ENCODE data around the gene ST3GAL5. TPM values are rescaled to one million over a fixed set of nuclear protein-coding genes. Genes with fewer than 3 reads are reported as not detected.

Gene ST3GAL5
- total and polyA plus RNA-seq, 4 experiments from 2014 or later, result 8.0 to 41.7 (median 25.2) TPM

DNA sequence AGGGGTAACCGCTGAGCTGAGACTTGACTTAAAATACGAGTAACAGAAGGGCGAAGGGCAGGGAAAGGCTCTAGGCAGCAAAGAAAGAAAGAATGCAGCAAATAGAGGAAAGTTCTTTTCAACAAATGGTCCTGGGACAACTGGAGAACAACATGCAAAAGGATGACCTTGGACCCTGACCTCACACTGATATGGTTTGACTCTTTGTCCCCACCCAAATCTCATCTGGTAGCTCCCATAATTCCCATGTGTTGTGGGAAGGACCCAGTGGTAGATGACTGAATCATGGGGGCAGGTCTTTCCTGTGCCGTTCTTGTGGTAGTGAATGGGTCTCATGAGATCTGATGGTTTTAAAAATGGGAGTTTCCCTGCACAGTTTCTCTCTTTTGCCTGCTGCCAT is 33.9 kb downstream of the ST3GAL5 start:
- Histone ChIP-seq H3K9me3 (ENCODE audit: control insufficient read depth in 1 of 2, low read length in 2 of 2) (no peaks in the 10 kb centered on the region), H3K4me3 (ENCODE audit: low read length in 2 of 2) (no peak overlapping the region), H3K27ac (ENCODE audit: low read depth, low read length) (peak overlapping the region; percentile 84), H3K27me3 (ENCODE audit: insufficient read depth, low read length) (no peaks in the 10 kb centered on the region), H3K4me1 (ENCODE audit: insufficient read depth, low read length) (peaks cover 65% of the 10 kb centered on the region), H3K36me3 (ENCODE audit: insufficient read depth, low read length) (peaks cover 3% of the 10 kb centered on the region)
- Mint-ChIP-seq H3K4me3 (peak overlapping the region; percentile 17 to 92 (median 74)), H3K36me3 (peaks cover 40 to 43% of the 10 kb centered on the region in 2 donors), H3K27me3 (no peaks in the 10 kb centered on the region), H3K9me3 (peaks cover 0 to 2% (median 0%) of the 10 kb centered on the region in 8 donors), H3K27ac (peak overlapping the region; percentile 98 to 100 (median 100)), H3K4me1 (peaks cover 63 to 87% (median 72%) of the 10 kb centered on the region in 4 donors)
- DNase-seq, result peak in 1 of 5 donors; percentile 45
- POLR2A ChIA-PET (ENCODE audit: partially characterized antibody), result interaction anchor here (1.0 to 6.9 kb wide), 9 partner anchors 11 to 596 kb away, joined by 3 to 140 read pairs (median 13); partner anchors contain the start of genes KDM3A and ST3GAL5
- CTCF ChIA-PET (ENCODE audit: partially characterized antibody), result interaction anchor here (1.2 to 8.8 kb wide), 6 partner anchors 9 to 224 kb away, joined by 3 to 96 read pairs (median 32); partner anchors contain the start of gene ST3GAL5
- intact Hi-C loops (cut with micrococcal nuclease), result no loop called here

DNA sequence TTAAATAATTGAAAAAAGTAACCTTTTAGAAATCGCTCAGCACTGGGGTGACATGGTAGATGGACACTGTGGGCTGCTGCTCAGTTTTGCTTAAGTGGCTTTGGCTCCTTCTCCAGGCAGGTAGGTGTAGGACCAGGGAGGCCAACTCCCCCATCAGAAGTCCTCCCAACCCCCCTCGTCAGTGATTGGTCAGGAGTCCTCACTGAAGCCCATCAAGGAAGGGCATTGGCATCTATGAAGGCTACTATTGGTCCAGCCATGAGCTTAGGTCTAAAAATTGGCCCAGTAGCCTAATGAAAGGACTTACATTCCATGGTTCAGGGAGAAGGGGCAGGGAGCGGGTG is 34.7 kb downstream of the ST3GAL5 start:
- Histone ChIP-seq H3K4me1 (ENCODE audit: insufficient read depth, low read length) (peaks cover 70% of the 10 kb centered on the region), H3K36me3 (ENCODE audit: insufficient read depth, low read length) (peaks cover 1% of the 10 kb centered on the region), H3K4me3 (ENCODE audit: low read length in 2 of 2) (peak overlapping the region; percentile 48 to 63), H3K27me3 (ENCODE audit: insufficient read depth, low read length) (no peaks in the 10 kb centered on the region), H3K9me3 (ENCODE audit: control insufficient read depth in 1 of 2, low read length in 2 of 2) (no peaks in the 10 kb centered on the region), H3K27ac (ENCODE audit: low read depth, low read length) (peak overlapping the region; percentile 84)
- CTCF ChIA-PET (ENCODE audit: partially characterized antibody), result interaction anchor here (1.2 to 8.8 kb wide), 6 partner anchors 9 to 225 kb away, joined by 3 to 96 read pairs (median 32); partner anchors contain the start of gene ST3GAL5
- peak in 1 of 5 donors; percentile 42 for DNase-seq
- Mint-ChIP-seq H3K27me3 (no peaks in the 10 kb centered on the region), H3K4me1 (peaks cover 63 to 88% (median 73%) of the 10 kb centered on the region in 4 donors), H3K4me3 (peak overlapping the region; percentile 82 to 92 (median 86)), H3K36me3 (peaks cover 39% of the 10 kb centered on the region in 2 donors), H3K27ac (peak overlapping the region; percentile 98 to 100 (median 100)), H3K9me3 (peaks cover 0 to 2% (median 0%) of the 10 kb centered on the region in 8 donors)
- intact Hi-C loops (cut with micrococcal nuclease), result no loop called here
- POLR2A ChIA-PET (ENCODE audit: partially characterized antibody), result interaction anchor here (1.0 to 6.9 kb wide), 19 partner anchors 8 to 597 kb away, joined by 3 to 140 read pairs (median 10); partner anchors contain the start of genes KDM3A, POLR1A, PTCD3 and ST3GAL5

DNA sequence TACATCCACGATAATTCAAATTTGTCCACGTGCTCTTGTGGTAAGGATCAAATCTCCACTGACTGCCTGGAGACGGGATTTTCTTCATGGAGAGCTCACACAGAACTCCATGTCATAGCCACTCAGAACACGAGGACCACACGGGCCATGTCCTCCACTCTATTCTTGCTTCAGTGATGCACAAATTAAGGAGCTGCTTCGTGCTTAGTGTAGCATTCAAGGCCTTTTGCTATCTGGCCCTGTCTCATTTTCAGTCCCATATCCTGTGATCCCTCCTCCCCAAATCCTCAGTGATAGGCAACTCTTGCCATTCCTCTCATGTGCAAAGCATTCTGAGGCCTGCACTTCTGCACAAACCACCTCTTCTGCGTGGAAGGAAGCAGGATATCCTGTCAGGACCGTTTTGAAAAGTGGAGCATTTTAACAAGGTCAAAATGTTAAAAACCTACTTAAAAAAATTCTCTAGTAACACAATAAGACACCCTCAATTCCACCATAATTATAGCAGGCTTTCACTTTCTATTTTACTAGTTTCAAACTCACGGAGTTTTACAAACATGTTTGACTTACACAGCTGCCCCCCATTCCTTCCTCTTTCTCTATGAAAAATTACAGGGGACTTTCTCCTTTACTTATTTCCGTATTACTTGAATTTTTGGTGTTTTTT is 35.2 kb downstream of the ST3GAL5 start:
- Mint-ChIP-seq H3K27me3 (no peaks in the 10 kb centered on the region), H3K4me1 (peaks cover 63 to 84% (median 72%) of the 10 kb centered on the region in 4 donors), H3K36me3 (peaks cover 34% of the 10 kb centered on the region in 2 donors), H3K9me3 (peaks cover 0 to 2% (median 0%) of the 10 kb centered on the region in 8 donors), H3K4me3 (peak overlapping the region; percentile 82 to 92 (median 86)), H3K27ac (peak overlapping the region; percentile 98 to 100 (median 100))
- no peaks in the 10 kb centered on the region for H3K36me3 ChIP-seq (ENCODE audit: insufficient read depth, low read length)
- H3K4me1 ChIP-seq (ENCODE audit: insufficient read depth, low read length), result peaks cover 75% of the 10 kb centered on the region
- H3K4me3 ChIP-seq (ENCODE audit: low read length in 2 of 2), result peak overlapping the region; percentile 48 to 63
- ChIA-PET CTCF (ENCODE audit: partially characterized antibody) (interaction anchor here (0.7 to 8.8 kb wide), 9 partner anchors 10 to 253 kb away, joined by 3 to 96 read pairs (median 9); partner anchors contain the start of genes POLR1A, PTCD3 and ST3GAL5), POLR2A (ENCODE audit: partially characterized antibody) (interaction anchor here (0.9 to 6.9 kb wide), 21 partner anchors 8 to 597 kb away, joined by 3 to 140 read pairs (median 7); partner anchors contain the start of genes KDM3A, POLR1A, PTCD3 and ST3GAL5)
- H3K27me3 ChIP-seq (ENCODE audit: insufficient read depth, low read length), result no peaks in the 10 kb centered on the region
- peak overlapping the region; percentile 84 for H3K27ac ChIP-seq (ENCODE audit: low read depth, low read length)
- no peaks in the 10 kb centered on the region for H3K9me3 ChIP-seq (ENCODE audit: control insufficient read depth in 1 of 2, low read length in 2 of 2)
- intact Hi-C loops (cut with micrococcal nuclease), result loop anchor here (1.0 kb wide), 4 partner anchors 8 to 185 kb away; no protein-coding TSS in a partner anchor
- peak; percentile 74 to 82 (median 75) for DNase-seq

DNA sequence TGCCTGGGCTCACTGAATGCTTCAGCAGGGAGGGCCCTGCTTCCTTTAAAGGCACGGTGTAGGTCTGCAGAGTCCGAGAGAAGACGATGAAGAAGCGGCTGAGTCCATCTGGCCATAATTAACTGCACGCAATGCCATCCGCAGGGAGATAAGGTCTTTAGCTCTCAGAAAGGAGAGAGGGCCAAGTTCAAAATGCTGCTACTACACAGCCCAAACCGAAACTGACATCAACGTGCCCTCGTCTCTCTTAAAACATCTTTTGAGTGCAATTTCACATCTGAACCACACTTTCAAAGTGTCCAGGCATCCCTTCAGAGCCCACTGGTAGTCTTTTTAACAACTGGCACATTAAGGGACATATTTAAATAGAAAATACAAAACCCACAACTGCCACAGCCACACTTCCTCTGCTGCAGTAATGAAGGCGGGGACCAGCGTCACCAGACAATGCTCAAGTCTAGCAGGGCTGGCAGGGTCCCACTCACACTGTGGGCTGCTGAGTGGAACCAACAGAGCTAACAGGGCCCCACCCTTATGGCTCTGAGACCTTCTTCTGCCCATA is 35.8 kb downstream of the ST3GAL5 start:
- Histone ChIP-seq H3K27ac (ENCODE audit: low read depth, low read length) (peak overlapping the region; percentile 84), H3K4me1 (ENCODE audit: insufficient read depth, low read length) (peaks cover 81% of the 10 kb centered on the region), H3K27me3 (ENCODE audit: insufficient read depth, low read length) (no peaks in the 10 kb centered on the region), H3K36me3 (ENCODE audit: insufficient read depth, low read length) (no peaks in the 10 kb centered on the region), H3K9me3 (ENCODE audit: control insufficient read depth in 1 of 2, low read length in 2 of 2) (no peaks in the 10 kb centered on the region), H3K4me3 (ENCODE audit: low read length in 2 of 2) (peak overlapping the region; percentile 34 to 48)
- Mint-ChIP-seq H3K4me3 (peak overlapping the region; percentile 82 to 92 (median 86)), H3K9me3 (peaks cover 0 to 2% (median 0%) of the 10 kb centered on the region in 8 donors), H3K27me3 (no peaks in the 10 kb centered on the region), H3K4me1 (peaks cover 67 to 87% (median 76%) of the 10 kb centered on the region in 4 donors), H3K36me3 (peaks cover 32 to 39% of the 10 kb centered on the region in 2 donors), H3K27ac (peak overlapping the region; percentile 98 to 100 (median 100))
- POLR2A ChIA-PET (ENCODE audit: partially characterized antibody), result interaction anchor here (0.9 to 6.9 kb wide), 20 partner anchors 8 to 588 kb away, joined by 3 to 140 read pairs (median 8); partner anchors contain the start of genes KDM3A, POLR1A, PTCD3 and ST3GAL5
- intact Hi-C loops (cut with micrococcal nuclease), result loop anchor here (1.0 kb wide), 4 partner anchors 8 to 185 kb away; no protein-coding TSS in a partner anchor
- peak; percentile 73 to 88 (median 74) for DNase-seq
- CTCF ChIA-PET (ENCODE audit: partially characterized antibody), result interaction anchor here (0.7 to 8.8 kb wide), 9 partner anchors 10 to 253 kb away, joined by 3 to 96 read pairs (median 9); partner anchors contain the start of genes POLR1A, PTCD3 and ST3GAL5

DNA sequence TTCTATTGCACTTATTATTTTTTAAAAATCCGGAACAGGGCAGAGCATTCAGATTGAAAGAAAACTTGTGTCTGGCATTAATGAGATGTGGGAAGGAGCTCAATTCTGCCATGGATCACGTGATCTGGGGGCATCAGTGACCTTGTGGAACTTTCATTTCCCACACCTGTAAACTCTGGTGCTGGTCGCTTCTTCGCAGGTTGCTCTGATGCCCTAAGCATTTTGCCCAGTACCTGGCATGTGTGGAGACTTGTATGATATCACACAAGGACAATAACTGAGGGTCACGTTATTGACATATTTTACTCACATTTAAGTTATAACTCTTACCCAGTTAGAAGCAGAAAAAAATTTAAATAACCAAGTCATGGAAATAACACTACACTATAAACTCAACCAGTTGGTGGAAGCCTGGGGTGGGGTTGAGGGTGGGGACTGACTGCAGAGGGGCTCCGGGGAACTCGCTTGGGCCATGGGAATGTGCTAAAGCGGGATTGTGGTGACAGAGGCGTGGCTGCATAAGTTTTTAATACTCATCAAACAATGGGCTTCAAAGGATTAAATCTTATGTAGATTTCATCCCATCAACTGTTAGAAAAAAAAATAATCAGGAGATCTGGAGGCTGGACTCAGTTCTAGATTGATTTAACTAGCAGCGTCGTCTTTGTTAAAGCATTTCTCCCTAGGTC is 36.5 kb downstream of the ST3GAL5 start:
- no peak for DNase-seq
- H3K4me3 ChIP-seq (ENCODE audit: low read length in 2 of 2), result peak overlapping the region; percentile 34 to 48
- H3K9me3 ChIP-seq (ENCODE audit: control insufficient read depth in 1 of 2, low read length in 2 of 2), result no peaks in the 10 kb centered on the region
- peaks cover 1% of the 10 kb centered on the region for H3K36me3 ChIP-seq (ENCODE audit: insufficient read depth, low read length)
- intact Hi-C loops (cut with micrococcal nuclease), result no loop called here
- H3K4me1 ChIP-seq (ENCODE audit: insufficient read depth, low read length), result peaks cover 85% of the 10 kb centered on the region
- no peaks in the 10 kb centered on the region for H3K27me3 ChIP-seq (ENCODE audit: insufficient read depth, low read length)
- Mint-ChIP-seq H3K4me1 (peaks cover 61 to 83% (median 73%) of the 10 kb centered on the region in 4 donors), H3K9me3 (peaks cover 0 to 2% (median 0%) of the 10 kb centered on the region in 8 donors), H3K27me3 (no peaks in the 10 kb centered on the region), H3K36me3 (peaks cover 30 to 36% of the 10 kb centered on the region in 2 donors), H3K27ac (peak overlapping the region; percentile 98 to 100 (median 100)), H3K4me3 (peak overlapping the region; percentile 82 to 92 (median 86))
- POLR2A ChIA-PET (ENCODE audit: partially characterized antibody), result interaction anchor here (1.2 to 6.9 kb wide), 13 partner anchors 8 to 589 kb away, joined by 5 to 140 read pairs (median 17); partner anchors contain the start of genes KDM3A, POLR1A, PTCD3 and ST3GAL5
- H3K27ac ChIP-seq (ENCODE audit: low read depth, low read length), result peak overlapping the region; percentile 84
- CTCF ChIA-PET (ENCODE audit: partially characterized antibody), result interaction anchor here (1.6 to 8.8 kb wide), 7 partner anchors 11 to 227 kb away, joined by 3 to 96 read pairs (median 15); partner anchors contain the start of gene ST3GAL5

Measured in CD4-positive, alpha-beta memory T cell (primary cell).